Keratinocyte (primary cell): Measurements from ENCODE around the gene OR2L8. TPM values are rescaled to one million over a fixed set of nuclear protein-coding genes. Genes with fewer than 3 reads are reported as not detected.

Source experiments
- DNase-seq: peaks from one replicate; pipeline ENCODE4 v3.0.0-alpha.2; 2011; ENCODE audit warnings: low read depth, missing footprints, low spot score
- FAIRE-seq: peaks from 2 replicates; lab custom pipeline; 2011; peaks lifted over from hg19 to GRCh38; lab: Jason Lieb, UNC
- H2AFZ ChIP-seq: 2 replicates; pipeline ENCODE4 v1.6.0; 2012; ENCODE audit warnings: low read length, control low read depth, inconsistent platforms; ENCODE audit not compliant: control insufficient read depth
- H3K27ac ChIP-seq: 2 replicates; pipeline ENCODE4 v1.5.1; 2011; ENCODE audit warnings: low read length; ENCODE audit not compliant: control insufficient read depth, insufficient read depth
- H3K27me3 ChIP-seq: 3 replicates; pipeline ENCODE4 v1.6.0; 2011; ENCODE audit warnings: low read length; ENCODE audit not compliant: control insufficient read depth, insufficient read depth; ENCODE audit errors: extremely low read depth
- H3K36me3 ChIP-seq, 2 experiments: 2 replicates in 1 of 2; 3 replicates in 1 of 2; pipeline ENCODE4 v1.5.1; 2011; ENCODE audit warnings: low read length in 2 of 2, mild to moderate bottlenecking in 1 of 2; ENCODE audit not compliant: control insufficient read depth in 2 of 2, insufficient read depth in 2 of 2; ENCODE audit errors: extremely low read depth in 1 of 2
- H3K4me1 ChIP-seq: 3 replicates; pipeline ENCODE4 v1.5.1; 2011; ENCODE audit warnings: low read length; ENCODE audit not compliant: control insufficient read depth, insufficient read depth; ENCODE audit errors: extremely low read depth
- H3K4me2 ChIP-seq: 3 replicates; pipeline ENCODE4 v1.6.0; 2011; ENCODE audit warnings: low read depth, low read length; ENCODE audit not compliant: control insufficient read depth, insufficient read depth; ENCODE audit errors: extremely low read depth
- H3K4me3 ChIP-seq, 3 experiments: fragments of 200-600 bp in 1 of 3; sonication (generic) in 1 of 3; 2 replicates in 2 of 3; 3 replicates in 1 of 3; pipeline ENCODE4 v1.5.1; 2011 to 2016; ENCODE audit warnings: low read length in 3 of 3, mild to moderate bottlenecking in 3 of 3, control low read depth in 2 of 3, inconsistent platforms in 1 of 3, low read depth in 1 of 3, mixed read lengths in 1 of 3, mixed run types in 1 of 3, moderate library complexity in 1 of 3; ENCODE audit not compliant: control insufficient read depth in 2 of 3, insufficient read depth in 2 of 3; ENCODE audit errors: extremely low read depth in 1 of 3
- H3K79me2 ChIP-seq: 2 replicates; pipeline ENCODE4 v1.6.0; 2012; ENCODE audit warnings: low read length; ENCODE audit not compliant: control insufficient read depth, insufficient read depth
- H3K9ac ChIP-seq: 3 replicates; pipeline ENCODE4 v1.6.0; 2011; ENCODE audit warnings: low read length; ENCODE audit not compliant: control insufficient read depth, insufficient read depth; ENCODE audit errors: extremely low read depth
- H3K9me1 ChIP-seq: 3 replicates; pipeline ENCODE4 v1.6.0; 2011; ENCODE audit warnings: low read length; ENCODE audit not compliant: control insufficient read depth, insufficient read depth; ENCODE audit errors: extremely low read depth
- H3K9me3 ChIP-seq: 2 replicates; pipeline ENCODE4 v1.5.1; 2012; ENCODE audit warnings: low read depth, low read length; ENCODE audit not compliant: control insufficient read depth
- H4K20me1 ChIP-seq: 3 replicates; pipeline ENCODE4 v1.6.0; 2011; ENCODE audit warnings: low read length; ENCODE audit not compliant: control insufficient read depth, insufficient read depth; ENCODE audit errors: extremely low read depth
- CTCF ChIP-seq, 3 experiments: IDR thresholded peaks in 1 of 3; conservative IDR thresholded peaks in 1 of 3; optimal IDR thresholded peaks in 1 of 3; 2 replicates in 2 of 3; 3 replicates in 1 of 3; pipeline versions ENCODE3 to v1.5.1; 2011; ENCODE audit warnings: low read length in 3 of 3, mild to moderate bottlenecking in 3 of 3, moderate library complexity in 2 of 3, control low read depth in 1 of 3, inconsistent platforms in 1 of 3; ENCODE audit not compliant: insufficient read depth in 2 of 3; ENCODE audit errors: extremely low read depth in 1 of 3
- EZH2 ChIP-seq: IDR thresholded peaks from one replicate; pipeline ENCODE4 v1.6.1; 2012; ENCODE audit warnings: inconsistent platforms, mild to moderate bottlenecking, low read length, moderate library complexity
- dilution Hi-C: fragments of 300-500 bp; cut with MboI; formaldehyde crosslinking; loops from one replicate; pipeline ENCODE4 v1.7.0; 2020; ENCODE audit warnings: low sequenced_read_pairs; ENCODE audit not compliant: extremely low pct_ligation_motif_present
- polyA plus RNA-seq, 5 experiments: library from polyadenylated mRNA; depleted of rRNA in 3 of 5; stranded (reverse) in 3 of 5; stranded (forward) in 1 of 5; unstranded in 1 of 5; fragments of >200 nt; gene quantifications; 1 replicate in 1 of 5; 2 replicates in 3 of 5; 3 replicates in 1 of 5; pipeline versions ENCODE4 v1.2.1 to v1.2.3, GENCODE V29; 2011 to 2012; ENCODE audit warnings: missing spikeins in 2 of 5, low read depth in 1 of 5, low replicate concordance in 1 of 5

The OR2L8 gene
- polyA plus RNA-seq, 1 donor (not counting 4 experiments of a cell fraction or from before 2014, with no cell fraction given), result not detected

GRCh38 chr1:247966532-247967204, 18.0 kb downstream of the OR2L8 start:
- Histone ChIP-seq H3K9ac (no peak overlapping the region), H4K20me1 (no peaks in the 10 kb centered on the region), H3K36me3 (no peaks in the 10 kb centered on the region), H3K27ac (no peak overlapping the region), H3K79me2 (no peaks in the 10 kb centered on the region), H3K27me3 (no peaks in the 10 kb centered on the region), H3K4me1 (peaks cover 5% of the 10 kb centered on the region), H3K4me2 (no peak overlapping the region), H3K4me3 (no peak overlapping the region), H3K9me3 (no peaks in the 10 kb centered on the region), H3K9me1 (no peaks in the 10 kb centered on the region), H2AFZ (no peak overlapping the region)
- DNase-seq (no peak), FAIRE-seq (no peak)
- dilution Hi-C loops, result no loop called here
- no peak for TF ChIP-seq EZH2
- TF ChIP-seq CTCF (optimal IDR thresholded peaks at IDR 0.05 in 1 of 3, IDR thresholded peaks at IDR 0.05 in 1 of 3, conservative IDR thresholded peaks at IDR 0.05 in 1 of 3; ENCODE audit: extremely low read depth in 1 of 3, insufficient read depth in 2 of 3, low read length in 3 of 3), result no peak

GRCh38 chr1:247992986-247993385, 44.3 kb downstream of the OR2L8 start:
- no peak for FAIRE-seq

More at GRCh38 chr1:247992986-247993385, 44.3 kb downstream of the OR2L8 start:
- TF ChIP-seq CTCF (optimal IDR thresholded peaks at IDR 0.05 in 1 of 3, IDR thresholded peaks at IDR 0.05 in 1 of 3, conservative IDR thresholded peaks at IDR 0.05 in 1 of 3; ENCODE audit: extremely low read depth in 1 of 3, insufficient read depth in 2 of 3, low read length in 3 of 3) (no peak), EZH2 (no peak)
- Histone ChIP-seq H3K4me3 (no peak overlapping the region), H3K9ac (no peak overlapping the region), H2AFZ (no peak overlapping the region), H3K27me3 (no peaks in the 10 kb centered on the region), H3K27ac (no peak overlapping the region), H3K9me1 (no peaks in the 10 kb centered on the region), H3K36me3 (no peaks in the 10 kb centered on the region), H3K4me1 (no peaks in the 10 kb centered on the region), H3K79me2 (no peaks in the 10 kb centered on the region), H4K20me1 (no peaks in the 10 kb centered on the region), H3K4me2 (no peak overlapping the region), H3K9me3 (no peaks in the 10 kb centered on the region)
- dilution Hi-C loops, result no loop called here
- DNase-seq, result no peak
